ENCODE measurements around the gene NPR3.

GRCh38 chr5:32794086-32794485 is 83.0 kb downstream of the NPR3 start:
- peak; percentile 29 to 64; a peak in 3 of 4 replicates for TF ChIP-seq CTCF (conservative IDR thresholded peaks at IDR 0.05; ENCODE audit: low read depth in 2 of 2)
- TF ChIP-seq CREB1 (CRISPR knock-in tag; IDR thresholded peaks at IDR 0.05; ENCODE audit: low read depth): no peak
- no peak for TF ChIP-seq EZH2 (IDR thresholded peaks at IDR 0.05; ENCODE audit: low read depth, unreplicated experiment)
- TF ChIP-seq EZH2phosphoT487 (IDR thresholded peaks at IDR 0.05; ENCODE audit: unreplicated experiment): no peak
- TF ChIP-seq POLR2AphosphoS5 (IDR thresholded peaks at IDR 0.05; ENCODE audit: low read depth): no peak
- TF ChIP-seq NANOG (IDR thresholded peaks at IDR 0.05; ENCODE audit: borderline replicate concordance): no peak
- no peak for TF ChIP-seq JUNB (IDR thresholded peaks at IDR 0.05; ENCODE audit: unreplicated experiment)

All from GM23338 (cell line).